Fibroblast of skin of scalp (primary cell): ENCODE measurements around the gene HSD11B2. TPM values are rescaled to one million over a fixed set of nuclear protein-coding genes. Genes with fewer than 3 reads are reported as not detected.

Experiments used
- DNase-seq: peaks from one replicate; pipeline ENCODE4 v3.0.0-alpha.2; 2013
- polyA plus RNA-seq, 2 experiments: library from polyadenylated mRNA; unstranded; fragments of 120-200 nt; gene quantifications; one replicate each; pipeline ENCODE4 v1.2.1, GENCODE V29; 2013; ENCODE audit not compliant: insufficient read length in 2 of 2

Gene HSD11B2
- polyA plus RNA-seq (2013, experiment 1 of 2; ENCODE audit: insufficient read length), result 0.06 TPM
- 0.41 TPM for polyA plus RNA-seq (2013, experiment 2 of 2; ENCODE audit: insufficient read length)

DNA sequence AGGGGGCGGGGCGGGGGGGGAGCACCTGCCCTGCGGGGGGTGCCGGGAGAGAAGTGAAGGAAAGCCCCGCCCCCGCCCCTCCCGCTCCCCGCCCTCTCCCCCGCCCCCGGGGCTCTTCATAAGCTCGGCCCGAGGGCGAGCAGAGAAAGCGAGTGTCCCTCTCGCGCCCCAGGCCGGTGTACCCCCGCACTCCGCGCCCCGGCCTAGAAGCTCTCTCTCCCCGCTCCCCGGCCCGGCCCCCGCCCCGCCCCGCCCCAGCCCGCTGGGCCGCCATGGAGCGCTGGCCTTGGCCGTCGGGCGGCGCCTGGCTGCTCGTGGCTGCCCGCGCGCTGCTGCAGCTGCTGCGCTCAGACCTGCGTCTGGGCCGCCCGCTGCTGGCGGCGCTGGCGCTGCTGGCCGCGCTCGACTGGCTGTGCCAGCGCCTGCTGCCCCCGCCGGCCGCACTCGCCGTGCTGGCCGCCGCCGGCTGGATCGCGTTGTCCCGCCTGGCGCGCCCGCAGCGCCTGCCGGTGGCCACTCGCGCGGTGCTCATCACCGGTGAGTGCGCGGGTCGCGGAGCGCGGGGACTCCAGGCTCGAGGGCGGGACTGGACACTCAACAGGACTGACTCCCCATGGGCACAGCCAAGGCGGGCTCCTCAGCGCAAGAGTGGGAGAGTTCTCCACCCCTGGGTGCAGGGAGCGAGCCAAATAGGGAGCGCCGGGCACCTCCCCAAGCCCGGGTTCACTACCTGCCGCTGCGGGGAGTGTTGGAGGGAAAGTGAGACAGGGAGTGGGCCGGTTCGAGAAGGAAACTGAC is at the start of gene HSD11B2:
HSD11B2 (plus strand) TSS at position 145 of the 798 bp plus-strand sequence; CDS start at position 273, 128 bp downstream.
- peak; percentile 46 for DNase-seq

GRCh38 chr16:67383284-67383683 is 47.6 kb upstream of the HSD11B2 start:
- DNase-seq, result no peak

- DNase-seq, result peak; percentile 14
Observed at GRCh38 chr16:67384778-67385510, 46.0 kb upstream of the HSD11B2 start.

DNA sequence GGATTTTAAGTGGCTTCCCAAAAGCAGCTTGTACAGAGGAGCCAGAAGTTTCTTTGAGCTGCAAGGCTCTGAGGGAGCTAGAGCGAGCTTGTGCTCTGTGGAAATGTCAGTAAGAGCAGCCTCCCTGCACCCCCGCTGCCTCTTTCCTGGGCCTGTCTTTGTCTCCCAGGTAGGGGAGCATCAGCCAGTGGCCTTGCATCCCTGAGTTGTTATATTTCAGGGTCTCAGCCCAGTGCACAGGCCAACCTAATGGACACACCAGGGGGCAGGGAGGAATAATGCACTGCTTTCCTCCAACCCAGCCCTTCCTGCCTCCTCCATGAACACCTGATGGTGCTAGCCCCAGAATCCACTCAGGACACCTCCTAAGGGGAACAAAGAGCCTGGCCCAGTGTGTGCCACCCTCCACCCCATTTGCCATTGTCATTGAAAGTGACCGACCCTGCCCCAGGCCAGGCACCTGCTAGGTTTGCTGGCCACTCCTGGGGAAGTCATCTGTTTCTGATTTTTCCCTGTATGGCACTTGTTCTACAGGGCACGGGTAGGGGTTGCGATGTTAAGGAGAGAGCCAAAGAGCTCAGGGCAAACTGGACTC is 44.0 kb upstream of the HSD11B2 start:
- no peak for DNase-seq

DNA sequence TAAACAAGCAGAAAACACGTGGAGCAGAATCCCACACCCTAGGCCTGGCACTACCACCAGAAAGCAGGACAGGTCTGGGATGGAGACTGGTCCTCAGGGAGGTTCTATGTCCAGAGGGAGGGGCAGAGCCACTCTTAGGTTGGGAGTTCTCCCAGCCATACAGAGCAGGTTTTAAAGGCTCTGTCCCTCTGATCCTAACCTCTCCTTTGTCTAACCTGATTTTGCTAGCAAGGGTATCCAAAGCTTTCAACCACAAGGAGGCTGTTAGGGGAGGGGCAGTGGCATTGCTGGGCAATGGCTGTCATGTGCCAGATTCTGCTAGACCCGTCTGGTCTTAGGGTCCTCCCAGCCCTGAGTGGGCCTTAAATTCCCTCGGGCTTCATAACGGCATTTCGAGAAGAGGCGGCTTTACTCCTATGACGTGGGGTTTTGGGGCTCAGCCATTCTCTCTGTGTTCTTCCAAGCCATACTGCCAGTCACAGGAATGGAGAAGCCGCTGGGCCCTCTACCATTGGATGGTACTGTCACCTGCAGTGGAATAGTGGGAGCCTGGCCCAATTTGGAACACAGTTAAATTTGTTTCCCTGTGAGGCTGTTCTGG is 43.3 kb upstream of the HSD11B2 start:
- no peak for DNase-seq

DNA sequence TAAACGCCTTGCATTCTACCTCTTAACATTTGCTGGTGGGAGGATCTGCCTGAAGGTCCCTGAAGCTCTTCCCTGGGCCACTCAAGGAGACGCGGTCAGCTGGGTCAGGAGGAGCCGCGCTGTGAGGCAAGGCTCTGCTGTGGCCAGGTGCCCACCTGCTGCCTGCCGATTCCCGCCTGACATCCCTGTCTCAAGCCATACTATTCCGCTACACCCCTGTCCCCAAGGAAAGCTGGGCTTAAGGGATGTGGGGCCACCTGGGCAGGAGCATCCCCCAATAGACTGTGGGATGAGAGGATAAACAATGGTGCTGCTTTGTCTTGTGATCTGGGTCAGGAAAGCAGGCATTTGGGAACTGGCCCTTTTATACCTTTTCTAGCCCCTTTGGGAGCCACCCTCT is 42.7 kb upstream of the HSD11B2 start:
- no peak for DNase-seq

DNA sequence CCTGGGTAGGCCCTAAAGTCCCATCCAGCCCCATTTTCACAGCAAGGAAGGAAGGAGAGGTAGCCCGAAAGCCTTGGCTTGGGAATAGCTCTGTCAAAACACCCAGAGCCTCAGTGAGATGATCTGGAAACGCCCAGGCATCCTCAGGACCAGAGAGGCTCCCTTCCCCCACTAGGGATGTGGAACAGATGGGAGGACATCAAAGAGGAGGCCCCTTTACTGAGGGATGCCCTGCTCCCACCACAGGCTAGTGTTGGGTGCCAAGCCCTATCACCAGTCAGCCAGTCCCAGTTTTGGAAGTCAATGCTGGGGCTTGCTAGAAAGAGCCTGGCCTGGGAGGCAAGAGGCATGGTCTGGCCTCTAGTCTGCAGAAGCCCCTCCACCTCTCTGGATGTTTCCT is 42.3 kb upstream of the HSD11B2 start:
- DNase-seq, result no peak

- no peak for DNase-seq
Observed at GRCh38 chr16:67389911-67390815, 40.8 kb upstream of the HSD11B2 start.

- DNase-seq, result no peak
Observed at GRCh38 chr16:67390816-67391423, 40.0 kb upstream of the HSD11B2 start.

DNA sequence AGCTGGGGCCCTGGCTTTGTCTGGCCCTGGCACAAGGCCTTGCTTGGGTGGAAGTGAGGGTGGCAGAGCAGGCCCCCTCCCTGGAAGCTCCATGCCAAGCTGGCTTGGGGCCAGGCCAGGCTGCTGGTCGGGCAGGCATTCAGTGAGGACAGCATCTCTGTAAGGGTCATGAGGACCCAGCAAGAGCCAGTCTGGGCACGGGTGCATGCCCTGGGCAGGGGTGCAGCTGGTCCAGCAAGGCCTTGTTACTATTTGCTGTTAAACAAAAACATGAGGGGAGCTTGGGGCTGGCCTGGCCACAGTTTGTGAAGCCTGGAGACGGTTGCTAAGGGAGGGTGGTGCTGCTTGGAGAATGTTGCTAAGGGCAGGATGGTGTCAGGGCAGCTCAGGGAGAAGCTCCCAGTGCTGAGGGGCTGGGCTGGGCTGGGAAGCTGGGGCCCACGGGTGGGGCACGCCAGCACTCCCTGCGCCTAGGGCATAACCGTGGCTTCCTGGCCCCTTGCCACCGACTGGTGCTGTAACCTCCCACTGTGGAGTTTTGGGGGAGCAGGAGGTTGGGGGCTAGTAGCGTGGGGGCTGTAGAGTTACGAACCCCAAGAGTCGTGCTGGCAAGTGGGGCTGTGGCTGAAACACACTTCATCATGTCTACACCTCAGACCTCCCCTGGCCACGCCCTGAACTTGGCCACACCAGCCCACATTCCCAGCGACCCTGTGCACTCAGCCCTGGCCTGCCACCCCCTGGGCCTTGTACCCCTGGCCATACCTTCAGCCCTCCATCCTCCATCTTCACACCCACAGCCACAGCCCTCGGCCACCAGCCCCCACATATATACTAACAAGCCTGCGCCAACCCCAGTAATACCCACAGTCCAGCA is 39.3 kb upstream of the HSD11B2 start:
- no peak for DNase-seq

- DNase-seq, result no peak
Observed at GRCh38 chr16:67392301-67393059, 38.4 kb upstream of the HSD11B2 start.

GRCh38 chr16:67393111-67393787 is 37.7 kb upstream of the HSD11B2 start, which contains the start of gene TPPP3:
TSS of gene TPPP3 (minus strand) at chr16:67393498. CDS start at chr16:67391111, 2,387 bp downstream.
- DNase-seq, result peak; percentile 76

- no peak for DNase-seq
Observed at GRCh38 chr16:67393788-67394154, 37.1 kb upstream of the HSD11B2 start.

GRCh38 chr16:67394155-67395104 is 36.5 kb upstream of the HSD11B2 start:
- no peak for DNase-seq

- no peak for DNase-seq
Observed at GRCh38 chr16:67395105-67395457, 35.8 kb upstream of the HSD11B2 start.

GRCh38 chr16:67395458-67396158 is 35.3 kb upstream of the HSD11B2 start:
- no peak for DNase-seq
